ENCODE results near the gene FGD5. TPM values are rescaled to one million over a fixed set of nuclear protein-coding genes. Genes with fewer than 3 reads are reported as not detected.
A peak's percentile ranks its signal among the peaks of the same experiment; 100 is the strongest.

The FGD5 gene
- total RNA-seq, 1 experiment from 2014 or later = not detected

GRCh38 chr3:14784087-14784681 lies 34.6 kb upstream of the FGD5 start:
- DNase-seq = peak; percentile 14 to 24
- H3K27ac ChIP-seq = no peak overlapping the region
- H3K4me3 ChIP-seq = no peak overlapping the region
- H3K9me3 ChIP-seq (replicated peaks) = no peaks in the 10 kb centered on the region
- no peaks in the 10 kb centered on the region for H3K4me1 ChIP-seq
- no peaks in the 10 kb centered on the region for H3K27me3 ChIP-seq
- H3K36me3 ChIP-seq = no peaks in the 10 kb centered on the region

- Histone ChIP-seq H3K4me1 (no peaks in the 10 kb centered on the region), H3K36me3 (no peaks in the 10 kb centered on the region), H3K27me3 (no peaks in the 10 kb centered on the region; the same call in 1 of the 2 replicates), H3K9me3 (replicated peaks) (no peaks in the 10 kb centered on the region), H3K27ac (no peak overlapping the region), H3K4me3 (no peak overlapping the region)
- no peak for DNase-seq
Observed at GRCh38 chr3:14785207-14786155, 33.3 kb upstream of the FGD5 start.

GRCh38 chr3:14786369-14786768 lies 32.4 kb upstream of the FGD5 start:
- no peaks in the 10 kb centered on the region for H3K4me1 ChIP-seq
- peaks cover 5% of the 10 kb centered on the region; the same call in 1 of the 2 replicates for H3K27me3 ChIP-seq
- no peak overlapping the region for H3K27ac ChIP-seq
- no peaks in the 10 kb centered on the region for H3K9me3 ChIP-seq (replicated peaks)
- DNase-seq = no peak
- H3K4me3 ChIP-seq = no peak overlapping the region
- H3K36me3 ChIP-seq = no peaks in the 10 kb centered on the region

GRCh38 chr3:14787630-14788029 lies 31.1 kb upstream of the FGD5 start:
- H3K4me3 ChIP-seq = no peak overlapping the region
- no peaks in the 10 kb centered on the region for H3K36me3 ChIP-seq
- no peak overlapping the region for H3K27ac ChIP-seq
- H3K4me1 ChIP-seq = no peaks in the 10 kb centered on the region
- peak in 1 of 2 experiments; percentile 8 for DNase-seq
- no peaks in the 10 kb centered on the region for H3K9me3 ChIP-seq (replicated peaks)
- peaks cover 13% of the 10 kb centered on the region; the same call in 1 of the 2 replicates for H3K27me3 ChIP-seq

- DNase-seq = no peak
- Histone ChIP-seq H3K36me3 (no peaks in the 10 kb centered on the region), H3K4me3 (no peak overlapping the region), H3K9me3 (replicated peaks) (no peaks in the 10 kb centered on the region), H3K4me1 (no peaks in the 10 kb centered on the region), H3K27ac (no peak overlapping the region), H3K27me3 (peaks cover 17% of the 10 kb centered on the region)
Observed at GRCh38 chr3:14788644-14789043, 30.1 kb upstream of the FGD5 start.

- H3K36me3 ChIP-seq = no peaks in the 10 kb centered on the region
- H3K27ac ChIP-seq = no peak overlapping the region
- H3K27me3 ChIP-seq = peaks cover 17% of the 10 kb centered on the region
- H3K4me1 ChIP-seq = no peaks in the 10 kb centered on the region
- no peak overlapping the region for H3K4me3 ChIP-seq
- no peaks in the 10 kb centered on the region for H3K9me3 ChIP-seq (replicated peaks)
- no peak for DNase-seq
Observed at GRCh38 chr3:14789221-14789620, 29.5 kb upstream of the FGD5 start.

GRCh38 chr3:14789640-14790285 lies 29.0 kb upstream of the FGD5 start:
- no peak overlapping the region for H3K4me3 ChIP-seq
- no peaks in the 10 kb centered on the region for H3K36me3 ChIP-seq
- peaks cover 17% of the 10 kb centered on the region for H3K27me3 ChIP-seq
- H3K9me3 ChIP-seq (replicated peaks) = no peaks in the 10 kb centered on the region
- H3K4me1 ChIP-seq = no peaks in the 10 kb centered on the region
- DNase-seq = no peak
- no peak overlapping the region for H3K27ac ChIP-seq

GRCh38 chr3:14791343-14791945 lies 27.3 kb upstream of the FGD5 start:
- H3K27me3 ChIP-seq = peaks cover 20% of the 10 kb centered on the region

GRCh38 chr3:14792691-14793121 lies 26.1 kb upstream of the FGD5 start:
- H3K36me3 ChIP-seq = no peaks in the 10 kb centered on the region
- peaks cover 20% of the 10 kb centered on the region for H3K27me3 ChIP-seq
- H3K4me1 ChIP-seq = no peaks in the 10 kb centered on the region
- no peak overlapping the region for H3K27ac ChIP-seq
- no peak for DNase-seq
- no peak overlapping the region for H3K4me3 ChIP-seq
- H3K9me3 ChIP-seq (replicated peaks) = no peaks in the 10 kb centered on the region

More at GRCh38 chr3:14791343-14791945, 27.3 kb upstream of the FGD5 start:
- H3K9me3 ChIP-seq (replicated peaks) = no peaks in the 10 kb centered on the region
- H3K27ac ChIP-seq = no peak overlapping the region
- DNase-seq = peak; percentile 39 to 46
- H3K4me1 ChIP-seq = no peaks in the 10 kb centered on the region
- no peaks in the 10 kb centered on the region for H3K36me3 ChIP-seq
- no peak overlapping the region for H3K4me3 ChIP-seq

GRCh38 chr3:14793126-14793857 lies 25.5 kb upstream of the FGD5 start:
- no peaks in the 10 kb centered on the region for H3K9me3 ChIP-seq (replicated peaks)
- no peaks in the 10 kb centered on the region for H3K4me1 ChIP-seq
- H3K27ac ChIP-seq = no peak overlapping the region
- H3K27me3 ChIP-seq = peaks cover 20% of the 10 kb centered on the region
- no peak for DNase-seq
- H3K36me3 ChIP-seq = no peaks in the 10 kb centered on the region
- no peak overlapping the region for H3K4me3 ChIP-seq

GRCh38 chr3:14793858-14794234 lies 24.9 kb upstream of the FGD5 start:
- H3K4me1 ChIP-seq = no peaks in the 10 kb centered on the region
- no peak overlapping the region for H3K4me3 ChIP-seq

GRCh38 chr3:14794435-14794834 lies 24.3 kb upstream of the FGD5 start:
- H3K36me3 ChIP-seq = no peaks in the 10 kb centered on the region
- no peak overlapping the region for H3K27ac ChIP-seq
- H3K9me3 ChIP-seq (replicated peaks) = no peaks in the 10 kb centered on the region
- no peak for DNase-seq
- no peaks in the 10 kb centered on the region for H3K4me1 ChIP-seq
- H3K4me3 ChIP-seq = no peak overlapping the region
- peaks cover 20% of the 10 kb centered on the region for H3K27me3 ChIP-seq

More at GRCh38 chr3:14793858-14794234, 24.9 kb upstream of the FGD5 start:
- Histone ChIP-seq H3K27ac (no peak overlapping the region), H3K27me3 (peaks cover 20% of the 10 kb centered on the region), H3K9me3 (replicated peaks) (no peaks in the 10 kb centered on the region), H3K36me3 (no peaks in the 10 kb centered on the region)
- no peak for DNase-seq

GRCh38 chr3:14795996-14796395 lies 22.8 kb upstream of the FGD5 start:
- no peak overlapping the region for H3K27ac ChIP-seq
- H3K4me3 ChIP-seq = no peak overlapping the region
- no peaks in the 10 kb centered on the region for H3K4me1 ChIP-seq
- no peaks in the 10 kb centered on the region for H3K36me3 ChIP-seq
- peaks cover 17% of the 10 kb centered on the region for H3K27me3 ChIP-seq
- no peaks in the 10 kb centered on the region for H3K9me3 ChIP-seq (replicated peaks)
- DNase-seq = no peak

- no peak for DNase-seq
- Histone ChIP-seq H3K27ac (no peak overlapping the region), H3K9me3 (replicated peaks) (no peaks in the 10 kb centered on the region), H3K27me3 (peaks cover 13% of the 10 kb centered on the region), H3K4me1 (no peaks in the 10 kb centered on the region), H3K4me3 (no peak overlapping the region), H3K36me3 (no peaks in the 10 kb centered on the region)
Observed at GRCh38 chr3:14796403-14797077, 22.2 kb upstream of the FGD5 start.
